ENCODE results near the gene BTBD1.
"Not testable (repeated sequence)": the region's sequence is repeated elsewhere in the genome, so short reads cannot be mapped to it uniquely, and the experiment has no call there.

The BTBD1 gene

DNA sequence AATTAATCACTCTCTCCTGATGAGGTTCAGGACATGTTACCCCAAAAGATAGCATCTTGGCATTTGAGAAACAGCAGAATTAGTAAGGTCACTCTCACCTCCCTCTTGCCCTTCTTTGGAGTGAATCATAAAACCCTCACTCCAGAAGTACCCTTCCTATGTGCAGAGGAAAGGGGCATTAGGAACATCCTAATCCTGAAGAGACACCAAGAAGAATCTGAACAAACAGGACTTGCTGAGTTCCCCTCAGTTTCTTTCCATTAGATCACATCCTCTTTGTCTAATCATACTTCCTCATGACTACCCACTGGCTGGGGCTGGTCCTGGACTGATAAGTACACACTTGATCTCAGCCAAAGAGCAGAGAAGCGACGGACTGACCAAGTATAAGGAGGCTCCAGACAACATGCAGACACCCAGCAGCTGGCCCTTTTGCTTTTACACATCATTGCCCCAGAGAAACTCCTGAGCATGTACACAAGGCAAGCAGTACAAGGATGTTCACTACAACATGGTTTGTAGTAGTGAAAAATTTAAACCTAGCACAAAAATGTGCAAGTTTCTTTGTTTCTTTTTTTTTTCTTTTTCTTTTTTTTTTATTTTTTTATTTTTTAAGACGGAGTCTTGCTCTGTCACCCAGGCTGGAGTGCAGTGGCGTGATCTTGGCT is 25.4 kb upstream of the BTBD1 start:
- DNase-seq: no peak

DNA sequence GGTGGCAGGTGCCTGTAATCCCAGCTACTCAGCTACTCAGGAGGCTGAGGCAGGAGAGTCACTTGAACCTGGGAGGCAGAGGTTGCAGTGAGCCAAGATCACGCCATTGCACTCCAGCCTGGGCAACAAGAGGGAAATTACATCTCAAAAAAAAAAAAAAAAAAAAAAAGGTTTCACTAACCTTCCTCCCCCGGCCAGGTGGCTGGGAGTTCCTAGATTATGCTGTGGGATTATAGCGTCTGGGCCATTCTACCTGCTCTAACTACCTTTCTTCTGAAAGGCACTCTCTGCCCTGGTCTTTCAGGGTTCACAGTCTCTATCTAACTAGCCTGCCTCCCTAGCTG is 24.9 kb upstream of the BTBD1 start:
- not testable (repeated sequence) for DNase-seq

- DNase-seq: no peak
These were observed 23.4 kb upstream of the BTBD1 start for GRCh38 chr15:83090465-83090864.

- no peak for DNase-seq
These were observed 21.8 kb upstream of the BTBD1 start for GRCh38 chr15:83088876-83089275.

GRCh38 chr15:83087576-83087975 is 20.5 kb upstream of the BTBD1 start:
- no peak for DNase-seq

DNA sequence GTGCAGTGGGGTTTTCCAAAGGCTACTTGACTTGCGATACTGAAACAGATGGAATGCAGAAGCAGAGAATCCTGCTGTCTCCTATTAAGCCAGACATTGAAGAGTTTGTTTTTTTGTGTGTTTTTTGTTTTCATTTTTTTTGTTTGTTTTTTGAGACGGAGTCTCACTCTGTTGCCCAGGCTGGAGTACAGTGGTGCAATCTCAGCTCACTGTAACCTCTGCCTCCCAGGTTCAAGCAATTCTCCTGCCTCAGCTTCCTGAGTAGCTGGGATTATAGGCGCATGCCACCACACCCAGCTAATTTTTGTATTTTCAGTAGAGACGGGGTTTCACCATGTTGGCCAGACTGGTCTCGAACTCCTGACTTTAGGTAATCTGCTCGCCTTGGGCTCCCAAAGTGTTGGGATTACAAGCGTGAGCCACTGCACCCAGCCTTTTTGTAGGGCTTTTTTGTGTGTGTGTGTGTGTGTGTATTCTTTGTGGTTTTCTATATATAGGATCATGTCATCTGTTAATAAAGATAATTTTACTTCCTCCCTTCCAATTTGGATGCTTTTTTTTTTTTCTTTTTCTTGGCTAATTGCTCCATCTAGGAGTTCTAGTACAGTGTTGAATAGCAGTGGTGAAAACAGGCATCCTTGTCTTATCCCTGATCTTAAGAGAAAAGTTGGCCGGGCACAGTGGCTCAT is 19.0 kb upstream of the BTBD1 start:
- DNase-seq: not testable (repeated sequence)

DNA sequence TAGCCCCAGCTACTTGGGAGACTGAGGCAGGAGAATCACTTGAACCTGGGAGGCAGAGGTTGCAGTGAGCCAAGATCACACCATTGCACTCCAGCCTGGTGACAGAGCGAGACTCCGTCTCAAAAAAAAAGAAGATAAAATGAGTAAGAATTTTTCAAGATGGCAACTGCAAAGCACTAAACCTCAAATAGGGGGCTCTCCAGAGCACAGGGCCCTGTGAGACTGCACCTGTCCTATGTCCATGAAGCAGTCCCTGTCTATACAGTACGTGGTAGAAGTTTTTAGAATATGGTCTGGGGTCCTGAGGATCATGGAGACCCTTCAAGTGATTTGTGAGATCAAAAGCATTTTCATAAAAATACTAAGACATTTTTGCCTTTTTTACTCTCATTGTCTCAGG is 18.4 kb upstream of the BTBD1 start:
- DNase-seq: not testable (repeated sequence)

- no peak for DNase-seq
These were observed 15.8 kb upstream of the BTBD1 start for GRCh38 chr15:83082730-83083386.

DNA sequence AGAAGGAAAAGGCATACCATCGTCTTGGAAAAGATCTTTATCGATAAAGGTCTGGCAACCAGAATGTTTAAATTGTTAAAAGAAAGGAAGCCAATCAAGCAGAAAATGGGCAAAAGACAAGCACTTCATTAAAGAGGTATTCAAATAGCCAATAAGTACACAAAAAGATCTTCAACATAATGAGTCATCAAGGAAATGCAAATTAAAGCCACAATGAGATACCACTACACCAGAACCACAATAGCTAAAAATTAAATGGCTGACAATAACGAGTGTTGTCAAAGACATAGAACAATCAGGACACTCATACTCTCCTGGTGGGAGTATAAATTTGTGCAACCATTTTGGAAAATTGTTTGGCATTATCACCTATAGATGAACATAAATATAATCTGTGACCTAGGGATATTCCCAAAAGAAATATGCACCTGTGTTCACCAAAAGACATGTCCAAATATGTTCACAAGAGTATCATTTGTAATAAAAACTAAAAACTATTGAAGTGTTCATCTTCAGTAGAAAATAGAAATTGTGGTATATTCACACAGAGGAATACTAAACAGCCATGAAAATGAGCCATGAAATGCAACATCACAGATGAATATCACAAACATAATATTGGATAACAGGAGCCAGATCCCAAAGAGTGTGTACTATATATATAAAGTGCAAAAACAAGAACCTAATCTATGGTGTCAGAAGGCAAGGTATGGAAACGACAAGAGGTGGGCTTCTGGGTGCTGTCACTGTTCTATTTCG is 14.4 kb upstream of the BTBD1 start:
- DNase-seq: no peak

GRCh38 chr15:83078712-83079111 is 11.7 kb upstream of the BTBD1 start:
- no peak for DNase-seq

DNA sequence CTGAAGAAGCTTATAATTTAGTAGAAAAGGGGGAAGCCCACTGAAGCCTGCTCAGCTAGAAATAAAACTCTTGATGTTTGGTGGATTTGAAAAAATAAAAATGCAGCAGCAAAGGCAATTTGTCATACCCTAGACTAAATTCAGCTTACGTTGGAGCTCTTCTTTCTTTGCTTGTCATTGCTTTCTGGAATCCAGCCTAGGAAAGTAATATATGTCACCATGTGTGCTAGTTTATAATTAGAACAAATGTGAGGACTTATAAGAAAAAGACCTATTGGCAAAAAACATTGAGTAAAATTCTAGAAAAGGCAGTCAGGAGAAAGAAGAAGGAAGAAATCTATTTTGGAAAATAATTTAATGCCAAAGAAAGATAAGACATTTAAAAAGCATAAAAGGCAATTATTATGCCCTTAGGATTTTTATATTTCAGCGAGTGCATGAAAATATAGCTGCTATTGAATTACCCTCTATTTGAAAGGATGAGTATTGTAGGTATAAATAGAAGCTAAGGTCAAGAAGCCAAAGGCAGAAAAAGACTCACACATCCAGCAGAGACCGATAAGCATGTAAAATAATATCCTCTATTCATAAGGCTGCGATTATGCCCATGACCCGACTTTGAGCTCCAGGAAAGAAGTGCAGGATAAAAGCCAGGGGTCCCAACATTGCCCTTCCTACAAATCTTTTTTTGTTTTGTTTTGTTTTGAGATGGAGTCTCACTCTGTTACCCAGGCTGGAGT is 10.6 kb upstream of the BTBD1 start:
- DNase-seq: no peak

DNA sequence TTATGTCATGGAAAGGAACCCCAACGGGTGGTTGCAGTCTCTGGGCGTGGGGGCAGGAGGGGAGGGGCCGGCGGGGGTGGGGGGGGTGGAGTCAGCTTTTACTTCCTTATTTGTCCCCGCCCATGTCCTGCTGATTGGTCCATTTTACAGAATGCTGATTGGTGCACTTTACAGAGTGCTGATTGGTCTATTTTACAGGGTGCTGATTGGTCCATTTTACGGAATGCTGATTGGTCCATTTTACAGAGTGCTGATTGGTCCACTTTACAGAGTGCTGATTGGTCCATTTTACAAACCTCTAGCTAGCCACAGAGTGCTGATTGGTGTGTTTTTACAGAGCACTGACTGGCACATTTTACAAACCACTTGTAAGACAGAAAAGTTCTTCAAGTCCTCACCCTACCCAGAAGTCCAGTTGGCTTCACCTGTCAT is 2.2 kb upstream of the BTBD1 start:
- not testable (repeated sequence) for DNase-seq

- DNase-seq: no peak
These were observed 1.0 kb upstream of the BTBD1 start for GRCh38 chr15:83068054-83068453.

- no peak for DNase-seq
These were observed 548 bp upstream of the BTBD1 start for GRCh38 chr15:83067638-83067962.

DNA sequence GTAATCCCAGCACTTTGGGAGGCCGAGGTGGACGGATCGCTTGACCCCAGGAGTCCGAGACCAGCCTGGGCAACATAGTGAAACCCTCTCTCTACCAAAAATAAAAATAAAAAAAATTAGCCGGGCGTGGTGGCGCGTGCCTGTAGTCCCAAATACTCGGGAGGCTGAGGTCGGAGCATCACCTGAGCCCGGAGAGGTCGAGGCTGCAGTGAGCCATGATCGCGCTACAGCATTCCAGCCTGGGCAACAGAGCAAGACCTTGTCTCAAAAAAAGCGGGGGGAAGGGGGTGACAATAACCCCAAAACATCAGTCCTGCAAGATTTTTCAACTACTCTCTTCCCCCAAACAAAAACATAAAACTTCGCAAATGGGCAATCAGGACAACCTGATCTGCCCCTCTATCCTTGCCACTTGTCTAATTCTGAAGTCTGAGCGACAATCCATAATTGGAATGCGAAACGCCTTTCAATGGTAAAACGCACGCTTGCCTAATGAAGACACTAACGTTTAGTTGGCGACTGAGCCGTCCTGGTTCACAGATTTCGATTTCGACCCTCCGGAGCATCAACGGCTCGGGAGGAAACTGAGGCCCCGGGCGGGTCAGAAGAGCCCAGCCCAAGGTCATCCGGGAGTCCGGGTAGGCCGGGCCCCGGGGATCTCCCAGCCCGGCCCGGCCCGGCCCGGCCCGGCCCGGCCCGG is 868 bp downstream of the BTBD1 start:
- DNase-seq: no peak

DNA sequence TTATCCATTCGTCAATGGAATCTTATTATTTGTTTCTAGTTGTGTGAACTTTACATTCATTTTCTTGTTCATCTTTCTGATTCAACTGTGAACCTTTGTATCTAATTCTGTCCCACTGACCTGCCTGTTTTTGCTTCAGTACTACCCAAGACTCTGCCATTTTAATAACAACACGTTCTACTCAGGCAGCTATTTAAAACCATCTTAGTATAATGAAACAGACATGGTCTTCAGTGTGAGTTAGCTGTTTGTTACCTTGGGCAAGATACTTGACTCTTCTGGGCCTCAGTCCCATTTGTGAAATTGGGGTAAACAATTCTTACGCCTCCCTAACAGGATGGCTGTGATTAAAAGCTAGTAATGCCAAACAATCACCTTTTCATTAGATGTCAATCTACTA is 1.6 kb downstream of the BTBD1 start:
- no peak for DNase-seq

DNA sequence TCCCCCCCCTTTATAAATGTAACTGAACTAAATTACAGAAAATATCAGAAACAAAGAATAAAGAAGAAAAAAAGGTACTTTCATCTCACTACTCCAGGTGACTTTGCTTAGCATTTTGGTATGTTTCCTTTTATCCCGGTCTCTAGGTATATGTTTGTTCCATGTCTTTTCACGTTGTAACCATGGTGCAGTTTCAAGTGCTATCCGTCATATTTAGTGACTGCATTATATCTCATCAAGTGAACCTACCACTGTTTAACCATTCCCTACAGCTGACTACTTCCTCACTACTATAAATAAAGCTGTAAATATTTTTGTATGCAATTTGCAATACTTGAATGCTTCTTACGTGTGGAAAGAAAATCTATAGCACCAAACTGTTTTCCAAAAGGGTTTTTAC is 2.2 kb downstream of the BTBD1 start:
- DNase-seq: peak; percentile 42

- no peak for DNase-seq
These were observed 3.5 kb downstream of the BTBD1 start for GRCh38 chr15:83063551-83063950.

- DNase-seq: no peak
These were observed 4.3 kb downstream of the BTBD1 start for GRCh38 chr15:83062768-83063180.

DNA sequence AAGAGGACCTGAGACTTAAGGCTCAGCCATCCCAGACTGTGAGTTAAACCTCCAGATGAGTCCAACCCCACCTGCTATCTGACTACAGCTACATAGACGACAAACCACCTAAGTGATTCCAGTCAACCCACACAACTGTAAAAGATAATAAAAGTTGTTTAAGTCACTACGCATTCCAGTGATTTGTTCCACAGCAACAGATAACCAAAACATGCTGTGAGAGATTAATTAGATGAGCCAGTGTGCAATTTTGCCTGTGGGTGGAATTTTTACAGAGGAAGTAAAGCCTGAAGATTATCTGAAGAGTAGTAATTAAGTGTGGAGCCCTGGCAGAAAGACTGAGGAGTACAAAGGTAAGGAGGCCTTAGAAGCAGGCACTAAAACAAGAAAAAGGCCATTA is 5.4 kb downstream of the BTBD1 start:
- DNase-seq: no peak

- DNase-seq: no peak
These were observed 9.2 kb downstream of the BTBD1 start for GRCh38 chr15:83057696-83058376.

DNA sequence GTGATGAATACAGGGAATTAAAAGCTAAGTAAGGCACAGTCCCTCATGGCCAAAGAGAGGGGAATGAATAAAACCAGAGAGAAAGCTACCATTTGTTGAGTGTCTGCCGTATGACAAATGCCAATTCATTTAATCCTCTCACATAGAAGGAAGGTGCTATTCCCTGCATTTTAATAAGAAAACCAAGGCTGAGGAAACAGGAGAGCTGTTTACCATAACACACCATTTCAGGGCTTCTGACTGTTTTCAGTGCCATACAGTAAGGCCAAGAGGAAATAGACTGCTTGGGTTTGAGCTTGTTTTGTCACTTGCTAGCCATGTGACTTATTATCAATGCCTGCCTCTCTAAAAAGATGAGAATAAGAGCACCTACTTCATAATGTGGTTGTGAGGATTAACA is 10.1 kb downstream of the BTBD1 start:
- no peak for DNase-seq
